Measurements from ENCODE around the gene CHRNA7. TPM values are rescaled to one million over a fixed set of nuclear protein-coding genes. Genes with fewer than 3 reads are reported as not detected.

CHRNA7 gene
- total and polyA plus RNA-seq, 10 of the 15 experiments (the other 5 are each of a cell fraction or from before 2014, with no cell fraction given): 0.06 to 0.15 (median 0.12) TPM; not detected in 7

DNA sequence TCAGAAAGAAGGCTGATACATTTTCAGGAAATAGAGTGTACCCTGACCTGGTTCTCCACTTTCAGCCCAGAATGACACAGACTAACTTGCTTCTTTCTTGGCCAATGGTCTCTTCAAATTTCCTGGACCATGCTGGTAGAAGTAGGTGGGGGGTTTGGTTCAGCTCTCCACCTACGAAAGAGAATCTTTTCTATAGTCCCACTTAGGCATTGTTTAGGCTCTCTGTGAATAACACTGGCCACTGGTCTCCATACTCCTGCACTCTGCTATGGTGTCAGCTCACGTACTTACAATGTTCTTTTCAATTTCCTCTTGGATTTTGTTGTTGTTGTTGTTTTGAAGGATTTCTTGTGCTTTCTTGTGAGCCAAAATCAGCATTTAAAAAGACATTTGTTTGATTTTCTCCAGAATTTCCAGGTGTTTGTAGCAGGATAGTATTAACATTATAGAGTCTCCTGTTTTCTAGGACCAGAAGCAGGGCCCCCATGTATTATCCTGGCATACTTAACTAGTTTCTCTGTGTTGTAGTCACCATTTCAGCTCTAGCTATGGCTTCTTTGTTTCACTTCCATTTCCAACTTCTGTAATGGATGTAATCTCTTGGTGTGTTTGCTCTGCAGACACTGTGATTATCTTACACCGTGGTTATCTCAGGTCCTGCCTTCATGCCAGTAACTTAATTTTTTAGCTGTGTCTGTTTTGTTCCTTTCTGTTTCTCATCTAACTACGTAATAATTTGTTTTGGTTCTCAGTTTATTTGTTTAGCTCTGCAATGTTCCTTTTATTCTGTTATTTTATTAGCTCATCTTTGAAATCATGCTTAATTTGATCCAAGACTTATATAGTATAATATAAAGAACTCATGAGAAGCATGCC is 61.4 kb downstream of the CHRNA7 start:
- H3K4me1 ChIP-seq (ENCODE audit: control insufficient read depth, insufficient read depth, low read length): no peaks in the 10 kb centered on the region
- POLR2A ChIA-PET: no interaction called here
- WGBS (ENCODE audit: insufficient coverage, insufficient replicate concordance, low lambda C conversion rate, missing lambda C conversion rate): 0% methylated on average over 4 of the region's 4 CpGs
- H3K27ac ChIP-seq (ENCODE audit: control insufficient read depth, insufficient read depth): no peak overlapping the region
- no TSS peak for BruUV-seq (replicated peaks)
- RAD21 ChIA-PET (ENCODE audit: unreplicated experiment): no interaction called here
- SMC1A ChIA-PET (ENCODE audit: uncharacterized antibody, unreplicated experiment): interaction anchor here (0.7 to 1.4 kb wide), 2 partner anchors 8 to 16 kb away, joined by 3 read pairs; no protein-coding TSS in a partner anchor
- no peak overlapping the region for H3K4me3 ChIP-seq
- no peak for ATAC-seq
- no peak overlapping the region for H3K9ac ChIP-seq (ENCODE audit: control insufficient read depth, insufficient read depth, low read length)
- no peaks in the 10 kb centered on the region for H3K36me3 ChIP-seq (ENCODE audit: control insufficient read depth in 2 of 2, insufficient read depth in 2 of 2, low read length in 1 of 2)
- CTCF ChIA-PET: no interaction called here
- H3K27me3 ChIP-seq (replicated peaks in 1 of 2; ENCODE audit: control insufficient read depth in 2 of 2, insufficient read depth in 2 of 2, low read length in 1 of 2): no peaks in the 10 kb centered on the region
- intact Hi-C loops (cut with micrococcal nuclease; ENCODE audit: unreplicated experiment): no loop called here
- FAIRE-seq: no peak
- in situ Hi-C loops (cut with MboI): no loop called here
- H4K20me1 ChIP-seq (ENCODE audit: control insufficient read depth, insufficient read depth): no peaks in the 10 kb centered on the region
- no peak overlapping the region for H2AFZ ChIP-seq (ENCODE audit: control insufficient read depth, low read depth, low read length)
- no peak overlapping the region for H3K4me2 ChIP-seq (ENCODE audit: control insufficient read depth, insufficient read depth)
- H3K9me3 ChIP-seq (replicated peaks; ENCODE audit: control insufficient read depth, insufficient read depth, low read length): no peaks in the 10 kb centered on the region
- TF ChIP-seq ESRRA (IDR thresholded peaks at IDR 0.05; ENCODE audit: low read length) (no peak), POLR2A (IDR thresholded peaks at IDR 0.05; ENCODE audit: low read depth, low read length) (no peak), FOS (IDR thresholded peaks at IDR 0.05; ENCODE audit: borderline replicate concordance, extremely low read depth, insufficient read length) (no peak), PAX5 (IDR thresholded peaks at IDR 0.05; ENCODE audit: borderline replicate concordance, low read depth, low read length) (no peak)
- TF ChIP-seq, protein P1, sequence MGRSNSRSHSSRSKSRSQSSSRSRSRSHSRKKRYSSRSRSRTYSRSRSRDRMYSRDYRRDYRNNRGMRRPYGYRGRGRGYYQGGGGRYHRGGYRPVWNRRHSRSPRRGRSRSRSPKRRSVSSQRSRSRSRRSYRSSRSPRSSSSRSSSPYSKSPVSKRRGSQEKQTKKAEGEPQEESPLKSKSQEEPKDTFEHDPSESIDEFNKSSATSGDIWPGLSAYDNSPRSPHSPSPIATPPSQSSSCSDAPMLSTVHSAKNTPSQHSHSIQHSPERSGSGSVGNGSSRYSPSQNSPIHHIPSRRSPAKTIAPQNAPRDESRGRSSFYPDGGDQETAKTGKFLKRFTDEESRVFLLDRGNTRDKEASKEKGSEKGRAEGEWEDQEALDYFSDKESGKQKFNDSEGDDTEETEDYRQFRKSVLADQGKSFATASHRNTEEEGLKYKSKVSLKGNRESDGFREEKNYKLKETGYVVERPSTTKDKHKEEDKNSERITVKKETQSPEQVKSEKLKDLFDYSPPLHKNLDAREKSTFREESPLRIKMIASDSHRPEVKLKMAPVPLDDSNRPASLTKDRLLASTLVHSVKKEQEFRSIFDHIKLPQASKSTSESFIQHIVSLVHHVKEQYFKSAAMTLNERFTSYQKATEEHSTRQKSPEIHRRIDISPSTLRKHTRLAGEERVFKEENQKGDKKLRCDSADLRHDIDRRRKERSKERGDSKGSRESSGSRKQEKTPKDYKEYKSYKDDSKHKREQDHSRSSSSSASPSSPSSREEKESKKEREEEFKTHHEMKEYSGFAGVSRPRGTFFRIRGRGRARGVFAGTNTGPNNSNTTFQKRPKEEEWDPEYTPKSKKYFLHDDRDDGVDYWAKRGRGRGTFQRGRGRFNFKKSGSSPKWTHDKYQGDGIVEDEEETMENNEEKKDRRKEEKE (IDR thresholded peaks at IDR 0.05): no peak
- no peaks in the 10 kb centered on the region for H3K79me2 ChIP-seq (ENCODE audit: control insufficient read depth, insufficient read depth, low read length)
- DNase-seq (ENCODE audit: low read depth, low spot score): no peak

Measured in GM12878 (cell line).